PFSK-1 (cell line): Measurements from ENCODE around the gene MRPL20.

ENCODE experiments used
- FOXP2 ChIP-seq: optimal IDR thresholded peaks from 2 replicates; pipeline ENCODE3; 2011; ENCODE audit warnings: borderline replicate concordance, control low read depth, inconsistent platforms; ENCODE audit not compliant: insufficient read depth; ENCODE audit errors: extremely low read length, extremely low read depth
- POLR2AphosphoS5 ChIP-seq: IDR thresholded peaks from 2 replicates; pipeline ENCODE4 v1.6.1; 2012; ENCODE audit warnings: low read depth, mild to moderate bottlenecking, control low read depth, low read length, moderate library complexity
- SIN3A ChIP-seq: IDR thresholded peaks from 2 replicates; pipeline ENCODE4 v1.6.1; 2012; ENCODE audit warnings: mild to moderate bottlenecking, low read length, moderate library complexity, borderline replicate concordance; ENCODE audit not compliant: insufficient read depth
- TAF1 ChIP-seq: IDR thresholded peaks from 2 replicates; pipeline ENCODE4 v1.6.1; 2012; ENCODE audit warnings: low read length, control low read depth, borderline replicate concordance; ENCODE audit not compliant: insufficient read depth
- TF ChIP-seq, protein P1 (sequence below), 2 experiments: IDR thresholded peaks; 2 replicates each; pipeline versions ENCODE4 v1.6.1 to v1.8.0; 2011 to 2012; ENCODE audit warnings: low read depth in 2 of 2, low read length in 2 of 2, control low read depth in 1 of 2, inconsistent platforms in 1 of 2, mild to moderate bottlenecking in 1 of 2, moderate library complexity in 1 of 2; ENCODE audit not compliant: insufficient read depth in 1 of 2

Gene MRPL20

DNA sequence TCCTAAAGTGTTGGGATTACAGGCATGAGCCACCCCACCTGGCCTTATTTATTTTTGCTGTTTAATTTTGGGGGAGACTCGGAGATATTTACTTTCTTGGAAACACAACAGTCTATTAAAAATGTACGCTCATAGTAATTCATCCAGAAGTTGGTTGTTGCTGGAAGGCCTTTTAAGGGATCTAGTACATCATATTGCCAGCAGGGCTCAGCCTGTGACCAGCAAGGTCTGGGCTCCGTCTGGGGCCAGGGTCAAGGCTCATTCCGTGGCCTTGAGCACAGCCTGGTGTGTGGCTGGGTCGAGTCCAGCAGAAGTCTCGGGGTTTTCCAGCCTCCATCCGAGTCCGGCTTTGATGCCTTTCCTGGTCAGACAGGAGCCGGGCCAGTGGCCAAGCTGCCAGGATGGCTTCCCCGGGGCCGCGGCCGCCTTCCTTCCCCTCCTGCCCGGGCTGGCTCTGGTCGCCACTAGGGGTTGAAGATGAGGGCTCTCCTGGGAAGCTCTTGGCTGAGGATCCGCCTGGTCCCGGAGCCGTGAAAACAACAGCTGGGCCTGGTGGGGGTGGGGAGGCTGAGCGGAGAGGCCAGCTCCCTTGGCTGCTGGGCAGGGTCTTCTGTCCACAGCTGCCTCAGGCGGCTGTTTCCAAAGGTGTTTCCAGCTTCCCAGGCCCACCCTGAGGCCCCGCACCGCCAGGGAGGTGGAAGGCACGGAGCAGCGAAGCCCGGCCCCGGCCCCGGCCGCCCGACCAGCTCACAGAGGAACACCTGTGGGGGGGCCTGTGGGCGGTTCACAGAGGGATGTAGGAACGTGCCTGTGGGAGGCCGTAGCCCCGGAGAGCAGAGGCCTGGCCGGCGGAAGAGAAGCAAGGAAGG is 23.3 kb upstream of the MRPL20 start:
- TF ChIP-seq TAF1 (no peak), SIN3A (no peak), FOXP2 (no peak), POLR2AphosphoS5 (no peak)
- TF ChIP-seq, protein P1, sequence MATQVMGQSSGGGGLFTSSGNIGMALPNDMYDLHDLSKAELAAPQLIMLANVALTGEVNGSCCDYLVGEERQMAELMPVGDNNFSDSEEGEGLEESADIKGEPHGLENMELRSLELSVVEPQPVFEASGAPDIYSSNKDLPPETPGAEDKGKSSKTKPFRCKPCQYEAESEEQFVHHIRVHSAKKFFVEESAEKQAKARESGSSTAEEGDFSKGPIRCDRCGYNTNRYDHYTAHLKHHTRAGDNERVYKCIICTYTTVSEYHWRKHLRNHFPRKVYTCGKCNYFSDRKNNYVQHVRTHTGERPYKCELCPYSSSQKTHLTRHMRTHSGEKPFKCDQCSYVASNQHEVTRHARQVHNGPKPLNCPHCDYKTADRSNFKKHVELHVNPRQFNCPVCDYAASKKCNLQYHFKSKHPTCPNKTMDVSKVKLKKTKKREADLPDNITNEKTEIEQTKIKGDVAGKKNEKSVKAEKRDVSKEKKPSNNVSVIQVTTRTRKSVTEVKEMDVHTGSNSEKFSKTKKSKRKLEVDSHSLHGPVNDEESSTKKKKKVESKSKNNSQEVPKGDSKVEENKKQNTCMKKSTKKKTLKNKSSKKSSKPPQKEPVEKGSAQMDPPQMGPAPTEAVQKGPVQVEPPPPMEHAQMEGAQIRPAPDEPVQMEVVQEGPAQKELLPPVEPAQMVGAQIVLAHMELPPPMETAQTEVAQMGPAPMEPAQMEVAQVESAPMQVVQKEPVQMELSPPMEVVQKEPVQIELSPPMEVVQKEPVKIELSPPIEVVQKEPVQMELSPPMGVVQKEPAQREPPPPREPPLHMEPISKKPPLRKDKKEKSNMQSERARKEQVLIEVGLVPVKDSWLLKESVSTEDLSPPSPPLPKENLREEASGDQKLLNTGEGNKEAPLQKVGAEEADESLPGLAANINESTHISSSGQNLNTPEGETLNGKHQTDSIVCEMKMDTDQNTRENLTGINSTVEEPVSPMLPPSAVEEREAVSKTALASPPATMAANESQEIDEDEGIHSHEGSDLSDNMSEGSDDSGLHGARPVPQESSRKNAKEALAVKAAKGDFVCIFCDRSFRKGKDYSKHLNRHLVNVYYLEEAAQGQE (IDR thresholded peaks at IDR 0.05; ENCODE audit: insufficient read depth in 1 of 2, low read depth in 2 of 2, low read length in 2 of 2), result no peak

DNA sequence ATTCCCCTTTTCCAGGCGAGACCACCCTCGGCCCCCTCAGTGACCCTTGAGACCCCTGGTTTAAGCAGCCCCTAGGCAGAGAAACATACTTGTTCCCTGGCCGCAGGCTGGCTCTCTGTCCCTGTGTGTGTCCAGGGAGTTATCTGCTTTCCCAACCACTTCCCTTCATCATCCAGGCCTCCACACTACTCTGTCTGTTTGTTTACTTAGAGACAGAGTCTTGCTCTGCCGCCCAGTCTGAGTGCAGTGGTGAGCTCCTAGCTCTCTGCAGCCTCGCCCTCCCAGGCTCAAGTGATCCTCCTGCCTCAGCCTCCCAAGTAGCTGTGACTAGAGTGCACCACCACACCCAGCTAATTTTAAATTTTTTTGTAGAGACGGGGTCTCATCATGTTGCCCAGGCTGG is 22.6 kb upstream of the MRPL20 start:
- TF ChIP-seq, protein P1 (IDR thresholded peaks at IDR 0.05; ENCODE audit: insufficient read depth in 1 of 2, low read depth in 2 of 2, low read length in 2 of 2), result no peak
- TF ChIP-seq POLR2AphosphoS5, result no peak

GRCh38 chr1:1428174-1428573 is 21.1 kb upstream of the MRPL20 start:
- TF ChIP-seq SIN3A (no peak), TAF1 (no peak), POLR2AphosphoS5 (no peak), FOXP2 (no peak)
- TF ChIP-seq, protein P1 (IDR thresholded peaks at IDR 0.05; ENCODE audit: insufficient read depth in 1 of 2, low read depth in 2 of 2, low read length in 2 of 2), result no peak

- TF ChIP-seq FOXP2 (no peak), TAF1 (no peak), POLR2AphosphoS5 (no peak)
These were observed 20.7 kb upstream of the MRPL20 start for GRCh38 chr1:1427820-1428148.

DNA sequence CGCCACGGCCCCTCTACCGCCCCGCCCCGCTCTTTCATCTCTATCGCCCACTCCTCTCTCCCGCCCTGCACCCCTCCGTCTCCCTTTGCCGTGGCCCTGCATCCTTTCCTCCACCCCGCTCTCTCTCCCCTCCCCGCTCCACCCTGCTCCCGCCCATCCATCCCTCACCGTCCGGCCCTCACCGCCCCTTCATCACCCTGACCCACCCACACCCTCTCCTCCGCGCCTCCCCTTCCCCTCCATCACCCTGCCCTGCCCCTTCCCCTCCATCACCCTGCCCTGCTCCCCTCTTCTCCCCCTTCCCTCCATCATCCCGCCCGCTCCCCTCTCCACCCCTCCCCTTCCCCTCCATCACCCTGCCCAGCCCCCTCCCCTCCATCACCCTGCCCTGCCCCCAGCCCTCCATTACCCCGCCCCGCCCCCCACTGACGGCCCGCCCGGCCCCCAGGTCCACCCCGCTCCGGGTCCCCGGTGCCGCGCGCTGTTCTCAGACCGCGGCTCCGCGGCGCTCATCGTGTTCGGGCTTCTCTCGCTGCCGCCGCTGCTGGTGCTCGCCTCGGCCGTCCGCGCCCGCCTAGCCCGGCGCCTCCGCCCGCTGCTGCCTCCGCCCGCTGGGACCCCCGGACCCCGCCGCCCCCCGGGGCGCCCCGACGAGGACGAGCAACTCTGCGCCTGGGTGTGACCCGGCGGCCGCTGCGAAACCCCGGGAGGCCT is 20.2 kb upstream of the MRPL20 start:
- TF ChIP-seq POLR2AphosphoS5, result no peak

- TF ChIP-seq, protein P1 (IDR thresholded peaks at IDR 0.05; ENCODE audit: insufficient read depth in 1 of 2, low read depth in 2 of 2, low read length in 2 of 2), result no peak
- no peak for TF ChIP-seq FOXP2
- no peak for TF ChIP-seq POLR2AphosphoS5
- TF ChIP-seq SIN3A, result no peak
- no peak for TF ChIP-seq TAF1
These were observed 19.5 kb upstream of the MRPL20 start for GRCh38 chr1:1426496-1427105.
